Keratinocyte (primary cell): ENCODE results near the gene GALNT8. TPM values are rescaled to one million over a fixed set of nuclear protein-coding genes. Genes with fewer than 3 reads are reported as not detected.

ENCODE experiments used
- DNase-seq: peaks from one replicate; pipeline ENCODE4 v3.0.0-alpha.2; 2011; ENCODE audit warnings: low read depth, missing footprints, low spot score
- FAIRE-seq: peaks from 2 replicates; lab custom pipeline; 2011; peaks lifted over from hg19 to GRCh38; lab: Jason Lieb, UNC
- H2AFZ ChIP-seq: 2 replicates; pipeline ENCODE4 v1.6.0; 2012; ENCODE audit warnings: low read length, control low read depth, inconsistent platforms; ENCODE audit not compliant: control insufficient read depth
- H3K27ac ChIP-seq: 2 replicates; pipeline ENCODE4 v1.5.1; 2011; ENCODE audit warnings: low read length; ENCODE audit not compliant: control insufficient read depth, insufficient read depth
- H3K27me3 ChIP-seq: 3 replicates; pipeline ENCODE4 v1.6.0; 2011; ENCODE audit warnings: low read length; ENCODE audit not compliant: control insufficient read depth, insufficient read depth; ENCODE audit errors: extremely low read depth
- H3K36me3 ChIP-seq, 2 experiments: 2 replicates in 1 of 2; 3 replicates in 1 of 2; pipeline ENCODE4 v1.5.1; 2011; ENCODE audit warnings: low read length in 2 of 2, mild to moderate bottlenecking in 1 of 2; ENCODE audit not compliant: control insufficient read depth in 2 of 2, insufficient read depth in 2 of 2; ENCODE audit errors: extremely low read depth in 1 of 2
- H3K4me1 ChIP-seq: 3 replicates; pipeline ENCODE4 v1.5.1; 2011; ENCODE audit warnings: low read length; ENCODE audit not compliant: control insufficient read depth, insufficient read depth; ENCODE audit errors: extremely low read depth
- H3K4me2 ChIP-seq: 3 replicates; pipeline ENCODE4 v1.6.0; 2011; ENCODE audit warnings: low read depth, low read length; ENCODE audit not compliant: control insufficient read depth, insufficient read depth; ENCODE audit errors: extremely low read depth
- H3K4me3 ChIP-seq, 3 experiments: fragments of 200-600 bp in 1 of 3; sonication (generic) in 1 of 3; 2 replicates in 2 of 3; 3 replicates in 1 of 3; pipeline ENCODE4 v1.5.1; 2011 to 2016; ENCODE audit warnings: low read length in 3 of 3, mild to moderate bottlenecking in 3 of 3, control low read depth in 2 of 3, inconsistent platforms in 1 of 3, low read depth in 1 of 3, mixed read lengths in 1 of 3, mixed run types in 1 of 3, moderate library complexity in 1 of 3; ENCODE audit not compliant: control insufficient read depth in 2 of 3, insufficient read depth in 2 of 3; ENCODE audit errors: extremely low read depth in 1 of 3
- H3K79me2 ChIP-seq: 2 replicates; pipeline ENCODE4 v1.6.0; 2012; ENCODE audit warnings: low read length; ENCODE audit not compliant: control insufficient read depth, insufficient read depth
- H3K9ac ChIP-seq: 3 replicates; pipeline ENCODE4 v1.6.0; 2011; ENCODE audit warnings: low read length; ENCODE audit not compliant: control insufficient read depth, insufficient read depth; ENCODE audit errors: extremely low read depth
- H3K9me1 ChIP-seq: 3 replicates; pipeline ENCODE4 v1.6.0; 2011; ENCODE audit warnings: low read length; ENCODE audit not compliant: control insufficient read depth, insufficient read depth; ENCODE audit errors: extremely low read depth
- H3K9me3 ChIP-seq: 2 replicates; pipeline ENCODE4 v1.5.1; 2012; ENCODE audit warnings: low read depth, low read length; ENCODE audit not compliant: control insufficient read depth
- H4K20me1 ChIP-seq: 3 replicates; pipeline ENCODE4 v1.6.0; 2011; ENCODE audit warnings: low read length; ENCODE audit not compliant: control insufficient read depth, insufficient read depth; ENCODE audit errors: extremely low read depth
- CTCF ChIP-seq, 3 experiments: IDR thresholded peaks in 1 of 3; conservative IDR thresholded peaks in 1 of 3; optimal IDR thresholded peaks in 1 of 3; 2 replicates in 2 of 3; 3 replicates in 1 of 3; pipeline versions ENCODE3 to v1.5.1; 2011; ENCODE audit warnings: low read length in 3 of 3, mild to moderate bottlenecking in 3 of 3, moderate library complexity in 2 of 3, control low read depth in 1 of 3, inconsistent platforms in 1 of 3; ENCODE audit not compliant: insufficient read depth in 2 of 3; ENCODE audit errors: extremely low read depth in 1 of 3
- EZH2 ChIP-seq: IDR thresholded peaks from one replicate; pipeline ENCODE4 v1.6.1; 2012; ENCODE audit warnings: inconsistent platforms, mild to moderate bottlenecking, low read length, moderate library complexity
- dilution Hi-C: fragments of 300-500 bp; cut with MboI; formaldehyde crosslinking; loops from one replicate; pipeline ENCODE4 v1.7.0; 2020; ENCODE audit warnings: low sequenced_read_pairs; ENCODE audit not compliant: extremely low pct_ligation_motif_present
- polyA plus RNA-seq, 5 experiments: library from polyadenylated mRNA; depleted of rRNA in 3 of 5; stranded (reverse) in 3 of 5; stranded (forward) in 1 of 5; unstranded in 1 of 5; fragments of >200 nt; gene quantifications; 1 replicate in 1 of 5; 2 replicates in 3 of 5; 3 replicates in 1 of 5; pipeline versions ENCODE4 v1.2.1 to v1.2.3, GENCODE V29; 2011 to 2012; ENCODE audit warnings: missing spikeins in 2 of 5, low read depth in 1 of 5, low replicate concordance in 1 of 5

GALNT8 gene
- polyA plus RNA-seq, 1 donor (not counting 4 experiments of a cell fraction or from before 2014, with no cell fraction given): 0.10 TPM

GRCh38 chr12:4819654-4820053, 99.5 kb downstream of the GALNT8 start:
- Histone ChIP-seq H3K9ac (no peak overlapping the region), H3K4me2 (no peak overlapping the region), H3K4me1 (no peaks in the 10 kb centered on the region), H3K36me3 (no peaks in the 10 kb centered on the region), H3K4me3 (no peak overlapping the region), H3K9me3 (no peaks in the 10 kb centered on the region), H2AFZ (no peak overlapping the region), H3K9me1 (no peaks in the 10 kb centered on the region), H4K20me1 (no peaks in the 10 kb centered on the region), H3K27me3 (peaks cover 22% of the 10 kb centered on the region), H3K27ac (no peak overlapping the region), H3K79me2 (no peaks in the 10 kb centered on the region)
- dilution Hi-C loops: no loop called here
- TF ChIP-seq CTCF (optimal IDR thresholded peaks at IDR 0.05 in 1 of 3, IDR thresholded peaks at IDR 0.05 in 1 of 3, conservative IDR thresholded peaks at IDR 0.05 in 1 of 3; ENCODE audit: extremely low read depth in 1 of 3, insufficient read depth in 2 of 3, low read length in 3 of 3): no peak
- no peak for TF ChIP-seq EZH2
- no peak for FAIRE-seq
- DNase-seq: no peak

GRCh38 chr12:4820971-4821370, 100.8 kb downstream of the GALNT8 start:
- H4K20me1 ChIP-seq: no peaks in the 10 kb centered on the region
- no peaks in the 10 kb centered on the region for H3K4me1 ChIP-seq
- H3K9me3 ChIP-seq: no peaks in the 10 kb centered on the region
- no peak overlapping the region for H3K27ac ChIP-seq
- TF ChIP-seq CTCF (optimal IDR thresholded peaks at IDR 0.05 in 1 of 3, IDR thresholded peaks at IDR 0.05 in 1 of 3, conservative IDR thresholded peaks at IDR 0.05 in 1 of 3; ENCODE audit: extremely low read depth in 1 of 3, insufficient read depth in 2 of 3, low read length in 3 of 3) (no peak), EZH2 (no peak)
- no peaks in the 10 kb centered on the region for H3K9me1 ChIP-seq
- DNase-seq (no peak), FAIRE-seq (no peak)
- H3K36me3 ChIP-seq: no peaks in the 10 kb centered on the region
- H3K4me2 ChIP-seq: no peak overlapping the region
- H2AFZ ChIP-seq: no peak overlapping the region
- H3K9ac ChIP-seq: no peak overlapping the region
- H3K4me3 ChIP-seq: no peak overlapping the region
- H3K27me3 ChIP-seq: peaks cover 21% of the 10 kb centered on the region
- no peaks in the 10 kb centered on the region for H3K79me2 ChIP-seq
- dilution Hi-C loops: no loop called here

Other genes with a start within 250 kb of the GALNT8 start
- 2.6 to 13.0 TPM (median 8.6 TPM) in 3 replicates for gene RAD51AP1, start 181.5 kb upstream of the GALNT8 start, polyA plus RNA-seq
- gene DYRK4, start 158.2 kb upstream of the GALNT8 start, polyA plus RNA-seq: 43.0 to 64.6 TPM (median 60.1 TPM) in 3 replicates
- gene AKAP3, start 71.3 kb upstream of the GALNT8 start, polyA plus RNA-seq: 0.72 to 0.95 TPM (median 0.88 TPM) in 3 replicates
- 68.0 to 94.6 TPM (median 84.6 TPM) in 3 replicates for gene NDUFA9, start 71.3 kb upstream of the GALNT8 start, polyA plus RNA-seq
- gene KCNA1, start 189.5 kb downstream of the GALNT8 start, polyA plus RNA-seq: not detected in 3 replicates